Natural killer cell treated with Interleukin-12 subunit alpha and Interleukin-12 subunit beta and Interleukin-15 and Interleukin-18, amount 100 ng/mL, for 72 hours (primary cell): ENCODE results near the gene TCP1. TPM values are rescaled to one million over a fixed set of nuclear protein-coding genes. Genes with fewer than 3 reads are reported as not detected.

Experiments used
- ATAC-seq, 2 donors: fragments of 150-1000 bp; cut with Tn5 transposase in 1 of 2; sonication (Bioruptor Pico), chemical (Tn5 transposase) in 1 of 2; 2 replicates each; pipeline ENCODE4 v1.10.0; 2021
- DNase-seq: peaks from one replicate; pipeline ENCODE4 v3.0.0; 2022; ENCODE audit warnings: low spot score
- H3K27ac Mint-ChIP-seq, 2 donors: 1 replicate in 1 of 2; 2 replicates in 1 of 2; pipeline ENCODE4 v1.8.0; 2022; ENCODE audit warnings: mixed read lengths in 2 of 2, mild to moderate bottlenecking in 1 of 2, moderate library complexity in 1 of 2
- H3K27me3 Mint-ChIP-seq, 2 donors: 1 replicate in 1 of 2; 2 replicates in 1 of 2; pipeline ENCODE4 v1.8.0; 2022; ENCODE audit warnings: mixed read lengths in 2 of 2
- H3K36me3 Mint-ChIP-seq: one replicate; pipeline ENCODE4 v1.8.0; 2022; ENCODE audit warnings: mixed read lengths
- H3K4me1 Mint-ChIP-seq, 2 donors: 1 replicate in 1 of 2; 2 replicates in 1 of 2; pipeline ENCODE4 v1.8.0; 2022; ENCODE audit warnings: low read depth in 2 of 2, mixed read lengths in 2 of 2, mild to moderate bottlenecking in 1 of 2
- H3K4me3 Mint-ChIP-seq: one replicate; pipeline ENCODE4 v1.8.0; 2022; ENCODE audit warnings: mixed read lengths
- H3K9me3 Mint-ChIP-seq: 2 replicates; pipeline ENCODE4 v1.8.0; 2022; ENCODE audit warnings: mixed read lengths
- total RNA-seq, 2 donors: library from RNA; stranded (reverse); gene quantifications; one replicate each; pipeline ENCODE4 v1.2.3, GENCODE V29; 2022

The TCP1 gene
- total RNA-seq = 100 to 1,000 TPM; 360 to 498 TPM

- DNase-seq (peak; percentile 100), ATAC-seq (peak; percentile 84 to 91)
- no peaks in the 10 kb centered on the region for H3K27me3 Mint-ChIP-seq
- H3K4me3 Mint-ChIP-seq = peak within 1 kb of the TSS; percentile 92
- peaks cover 33 to 58% of the 10 kb centered on the region in 2 donors for H3K4me1 Mint-ChIP-seq
- H3K9me3 Mint-ChIP-seq = no peaks in the 10 kb centered on the region
- peak within 1 kb of the TSS; percentile 92 to 99 for H3K27ac Mint-ChIP-seq
- H3K36me3 Mint-ChIP-seq = peaks cover 48% of the 10 kb centered on the region
Observed at GRCh38 chr6:159789377-159790148, at the start of gene TCP1. Gene TCP1 (minus strand): TSS chr6:159789602. CDS start chr6:159789468, 134 bp downstream.

GRCh38 chr6:159838020-159838744 is 48.8 kb upstream of the TCP1 start:
- no peaks in the 10 kb centered on the region for H3K4me1 Mint-ChIP-seq
- peaks cover 3 to 21% of the 10 kb centered on the region in 2 donors for H3K27me3 Mint-ChIP-seq

GRCh38 chr6:159837511-159837910 is 48.1 kb upstream of the TCP1 start:
- H3K4me3 Mint-ChIP-seq = no peak overlapping the region
- DNase-seq = no peak
- H3K36me3 Mint-ChIP-seq = no peaks in the 10 kb centered on the region
- no peaks in the 10 kb centered on the region for H3K4me1 Mint-ChIP-seq
- no peaks in the 10 kb centered on the region for H3K9me3 Mint-ChIP-seq
- peaks cover 3 to 21% of the 10 kb centered on the region in 2 donors for H3K27me3 Mint-ChIP-seq
- no peak overlapping the region for H3K27ac Mint-ChIP-seq
- ATAC-seq = no peak

More at GRCh38 chr6:159838020-159838744, 48.8 kb upstream of the TCP1 start:
- no peak for ATAC-seq
- DNase-seq = no peak
- no peaks in the 10 kb centered on the region for H3K36me3 Mint-ChIP-seq
- H3K9me3 Mint-ChIP-seq = no peaks in the 10 kb centered on the region
- no peak overlapping the region for H3K4me3 Mint-ChIP-seq
- no peak overlapping the region for H3K27ac Mint-ChIP-seq

GRCh38 chr6:159836718-159837490 is 47.5 kb upstream of the TCP1 start:
- Mint-ChIP-seq H3K9me3 (no peaks in the 10 kb centered on the region), H3K27me3 (peaks cover 3 to 19% of the 10 kb centered on the region in 2 donors), H3K4me1 (no peaks in the 10 kb centered on the region), H3K36me3 (no peaks in the 10 kb centered on the region), H3K27ac (peak overlapping the region in 1 of 2 donors; percentile 24), H3K4me3 (no peak overlapping the region)
- DNase-seq = no peak
- ATAC-seq = no peak

GRCh38 chr6:159833997-159834603 is 44.7 kb upstream of the TCP1 start:
- Mint-ChIP-seq H3K4me3 (no peak overlapping the region), H3K9me3 (no peaks in the 10 kb centered on the region), H3K27ac (no peak overlapping the region), H3K27me3 (peaks cover 5 to 22% of the 10 kb centered on the region in 2 donors), H3K36me3 (no peaks in the 10 kb centered on the region), H3K4me1 (peaks cover 0 to 6% of the 10 kb centered on the region in 2 donors)
- ATAC-seq (no peak), DNase-seq (no peak)

- Mint-ChIP-seq H3K4me1 (peaks cover 0 to 6% of the 10 kb centered on the region in 2 donors), H3K9me3 (no peaks in the 10 kb centered on the region), H3K27me3 (peaks cover 5 to 18% of the 10 kb centered on the region in 2 donors), H3K4me3 (no peak overlapping the region), H3K36me3 (no peaks in the 10 kb centered on the region), H3K27ac (no peak overlapping the region)
- ATAC-seq = no peak
- no peak for DNase-seq
Observed at GRCh38 chr6:159833556-159833955, 44.2 kb upstream of the TCP1 start.

GRCh38 chr6:159832946-159833345 is 43.5 kb upstream of the TCP1 start:
- H3K27ac Mint-ChIP-seq = no peak overlapping the region
- peaks cover 5 to 12% of the 10 kb centered on the region in 2 donors for H3K27me3 Mint-ChIP-seq
- H3K9me3 Mint-ChIP-seq = no peaks in the 10 kb centered on the region
- peaks cover 0 to 6% of the 10 kb centered on the region in 2 donors for H3K4me1 Mint-ChIP-seq
- H3K4me3 Mint-ChIP-seq = no peak overlapping the region
- DNase-seq (no peak), ATAC-seq (no peak)
- no peaks in the 10 kb centered on the region for H3K36me3 Mint-ChIP-seq

- Mint-ChIP-seq H3K27me3 (peaks cover 5 to 9% of the 10 kb centered on the region in 2 donors), H3K36me3 (no peaks in the 10 kb centered on the region), H3K4me3 (no peak overlapping the region), H3K9me3 (no peaks in the 10 kb centered on the region), H3K27ac (peak overlapping the region in 1 of 2 donors; percentile 28), H3K4me1 (peaks cover 0 to 6% of the 10 kb centered on the region in 2 donors)
- no peak for ATAC-seq
- no peak for DNase-seq
Observed at GRCh38 chr6:159831373-159831679, 41.9 kb upstream of the TCP1 start.

GRCh38 chr6:159830501-159831372 is 41.3 kb upstream of the TCP1 start:
- Mint-ChIP-seq H3K36me3 (no peaks in the 10 kb centered on the region), H3K4me1 (peaks cover 0 to 6% of the 10 kb centered on the region in 2 donors), H3K27me3 (peaks cover 5 to 9% of the 10 kb centered on the region in 2 donors), H3K9me3 (no peaks in the 10 kb centered on the region), H3K27ac (peak overlapping the region in 1 of 2 donors; percentile 28), H3K4me3 (no peak overlapping the region)
- DNase-seq = no peak
- no peak for ATAC-seq

- ATAC-seq (no peak), DNase-seq (no peak)
- no peaks in the 10 kb centered on the region for H3K9me3 Mint-ChIP-seq
- peaks cover 0 to 6% of the 10 kb centered on the region in 2 donors for H3K4me1 Mint-ChIP-seq
- peaks cover 5 to 9% of the 10 kb centered on the region in 2 donors for H3K27me3 Mint-ChIP-seq
- H3K36me3 Mint-ChIP-seq = no peaks in the 10 kb centered on the region
- no peak overlapping the region for H3K4me3 Mint-ChIP-seq
- no peak overlapping the region for H3K27ac Mint-ChIP-seq
Observed at GRCh38 chr6:159829526-159829925, 40.1 kb upstream of the TCP1 start.

- H3K27ac Mint-ChIP-seq = no peak overlapping the region
- H3K27me3 Mint-ChIP-seq = peaks cover 5 to 9% of the 10 kb centered on the region in 2 donors
- peaks cover 0 to 7% of the 10 kb centered on the region in 2 donors for H3K4me1 Mint-ChIP-seq
- DNase-seq (no peak), ATAC-seq (no peak)
- no peak overlapping the region for H3K4me3 Mint-ChIP-seq
- H3K9me3 Mint-ChIP-seq = no peaks in the 10 kb centered on the region
- H3K36me3 Mint-ChIP-seq = no peaks in the 10 kb centered on the region
Observed at GRCh38 chr6:159828074-159828473, 38.7 kb upstream of the TCP1 start.

GRCh38 chr6:159826968-159827647 is 37.7 kb upstream of the TCP1 start:
- DNase-seq = no peak
- H3K27ac Mint-ChIP-seq = no peak overlapping the region
- no peaks in the 10 kb centered on the region for H3K36me3 Mint-ChIP-seq
- ATAC-seq = no peak
- peaks cover 5 to 9% of the 10 kb centered on the region in 2 donors for H3K27me3 Mint-ChIP-seq
- no peaks in the 10 kb centered on the region for H3K9me3 Mint-ChIP-seq
- no peak overlapping the region for H3K4me3 Mint-ChIP-seq
- peaks cover 0 to 13% of the 10 kb centered on the region in 2 donors for H3K4me1 Mint-ChIP-seq
